Measurements from ENCODE around the gene ST3GAL5.

The ST3GAL5 gene

GRCh38 chr2:85807756-85808155 is 81.0 kb downstream of the ST3GAL5 start:
- DNase-seq (ENCODE audit: low spot score) (no peak), FAIRE-seq (no peak)

GRCh38 chr2:85806358-85807118 is 82.3 kb downstream of the ST3GAL5 start:
- FAIRE-seq (no peak), DNase-seq (ENCODE audit: low spot score) (no peak)

- FAIRE-seq (no peak), DNase-seq (ENCODE audit: low spot score) (peak; percentile 52)
Observed at GRCh38 chr2:85804583-85804982, 84.2 kb downstream of the ST3GAL5 start.

DNA sequence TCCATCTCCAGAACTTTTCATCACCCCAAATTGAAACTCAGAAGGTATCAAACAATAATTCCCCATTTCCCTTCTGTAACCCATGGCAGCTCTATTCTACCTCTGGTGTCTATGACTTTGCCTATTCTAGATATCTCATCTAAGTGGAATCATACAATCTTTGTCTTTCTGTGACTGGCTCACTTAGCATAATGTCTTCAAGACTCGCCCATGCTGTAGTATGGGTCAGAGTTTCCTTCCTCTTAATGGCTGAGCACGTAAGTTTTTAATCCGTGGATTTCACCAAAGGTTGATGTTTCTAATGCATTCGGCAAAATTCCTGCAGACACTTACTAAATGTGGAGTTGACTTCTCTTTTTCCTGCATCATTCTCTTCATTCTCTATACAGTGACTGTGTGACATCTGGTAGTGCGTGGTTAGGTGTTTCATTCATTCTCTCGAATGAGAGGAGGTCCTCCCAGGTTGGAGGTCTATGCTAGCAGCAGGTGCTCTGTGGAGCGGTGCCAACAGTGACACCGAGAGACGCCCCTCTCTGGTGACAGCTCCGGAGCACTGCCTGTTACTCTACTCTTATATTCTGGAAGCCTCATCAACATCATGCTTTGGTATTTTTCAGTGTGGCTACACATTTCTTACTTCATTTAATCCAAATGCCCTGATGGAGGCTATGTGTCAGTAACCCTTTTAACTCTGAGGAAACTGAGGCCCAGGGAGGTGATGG is 84.9 kb downstream of the ST3GAL5 start:
- no peak for DNase-seq (ENCODE audit: low spot score)

GRCh38 chr2:85802354-85803103 is 86.3 kb downstream of the ST3GAL5 start:
- no peak for DNase-seq (ENCODE audit: low spot score)
- FAIRE-seq = no peak

More for the DNA sequence above, 84.9 kb downstream of the ST3GAL5 start:
- FAIRE-seq = no peak

GRCh38 chr2:85801871-85802270 is 86.9 kb downstream of the ST3GAL5 start:
- FAIRE-seq = no peak
- DNase-seq (ENCODE audit: low spot score) = no peak

GRCh38 chr2:85800586-85800985 is 88.2 kb downstream of the ST3GAL5 start:
- FAIRE-seq (no peak), DNase-seq (ENCODE audit: low spot score) (no peak)

GRCh38 chr2:85799215-85799956 is 89.4 kb downstream of the ST3GAL5 start:
- peak; percentile 87 for DNase-seq (ENCODE audit: low spot score)
- no peak for FAIRE-seq

- no peak for FAIRE-seq
Observed at GRCh38 chr2:85797921-85798320, 90.9 kb downstream of the ST3GAL5 start.

DNA sequence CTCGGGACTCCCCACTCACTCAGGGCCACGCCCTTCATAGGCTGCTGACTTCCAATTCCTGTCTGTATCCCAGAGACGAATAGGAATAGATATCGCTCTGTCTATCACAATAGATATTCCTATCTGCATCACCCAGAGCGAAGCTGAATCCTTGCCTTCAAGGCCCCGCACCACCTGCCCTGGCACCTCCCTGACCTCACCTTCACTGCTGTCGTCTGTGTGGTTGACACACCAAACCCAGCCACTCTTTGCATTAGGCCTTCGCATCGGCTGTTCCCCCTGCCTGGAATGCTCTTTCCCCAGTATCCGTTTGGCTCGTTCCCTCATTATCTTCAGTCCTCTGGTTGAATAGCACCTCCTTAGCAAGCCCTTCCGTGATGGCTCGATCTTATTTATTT is 91.5 kb downstream of the ST3GAL5 start:
- FAIRE-seq (no peak), DNase-seq (ENCODE audit: low spot score) (no peak)

More at GRCh38 chr2:85797921-85798320, 90.9 kb downstream of the ST3GAL5 start:
- DNase-seq (ENCODE audit: low spot score) = no peak

GRCh38 chr2:85796341-85797262 is 92.2 kb downstream of the ST3GAL5 start:
- FAIRE-seq (no peak), DNase-seq (ENCODE audit: low spot score) (no peak)

- no peak for DNase-seq (ENCODE audit: low spot score)
- FAIRE-seq = no peak
Observed at GRCh38 chr2:85796046-85796340, 92.8 kb downstream of the ST3GAL5 start.

DNA sequence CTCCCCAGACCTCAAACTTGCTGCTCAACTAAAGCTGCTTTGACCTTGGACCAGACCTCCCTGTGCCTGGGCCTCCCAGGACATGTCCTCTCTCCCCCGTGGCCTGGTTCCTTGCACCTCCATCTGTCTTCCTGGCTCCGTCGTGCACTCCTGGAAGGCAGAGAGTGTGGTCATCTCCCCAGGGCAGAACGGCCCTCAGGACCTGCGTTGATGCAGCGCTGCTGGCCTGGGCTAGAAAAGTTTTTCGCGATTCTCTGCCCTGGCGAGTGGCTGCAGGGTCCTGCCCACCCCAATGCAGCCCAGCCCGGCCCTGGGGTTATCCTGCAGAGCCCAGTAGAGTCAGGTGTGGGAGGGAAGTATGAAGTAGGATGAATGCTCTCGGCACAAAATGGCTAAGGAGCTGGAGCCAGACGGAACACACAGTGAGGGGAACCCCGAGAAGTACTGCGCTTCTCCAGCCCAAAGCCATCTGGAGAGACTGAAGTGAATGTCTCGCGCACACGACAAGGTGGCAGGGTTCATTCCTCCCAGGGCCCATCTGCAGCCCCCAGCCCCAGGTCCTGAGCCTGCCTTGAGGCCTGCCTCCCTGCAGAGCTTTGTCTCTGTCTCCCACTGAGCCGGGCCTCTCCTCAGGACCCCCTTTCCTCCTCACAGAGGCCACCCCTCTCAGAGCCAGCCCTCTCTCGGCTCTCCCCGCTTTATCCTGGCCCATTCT is 93.3 kb downstream of the ST3GAL5 start:
- FAIRE-seq = no peak
- DNase-seq (ENCODE audit: low spot score) = no peak

DNA sequence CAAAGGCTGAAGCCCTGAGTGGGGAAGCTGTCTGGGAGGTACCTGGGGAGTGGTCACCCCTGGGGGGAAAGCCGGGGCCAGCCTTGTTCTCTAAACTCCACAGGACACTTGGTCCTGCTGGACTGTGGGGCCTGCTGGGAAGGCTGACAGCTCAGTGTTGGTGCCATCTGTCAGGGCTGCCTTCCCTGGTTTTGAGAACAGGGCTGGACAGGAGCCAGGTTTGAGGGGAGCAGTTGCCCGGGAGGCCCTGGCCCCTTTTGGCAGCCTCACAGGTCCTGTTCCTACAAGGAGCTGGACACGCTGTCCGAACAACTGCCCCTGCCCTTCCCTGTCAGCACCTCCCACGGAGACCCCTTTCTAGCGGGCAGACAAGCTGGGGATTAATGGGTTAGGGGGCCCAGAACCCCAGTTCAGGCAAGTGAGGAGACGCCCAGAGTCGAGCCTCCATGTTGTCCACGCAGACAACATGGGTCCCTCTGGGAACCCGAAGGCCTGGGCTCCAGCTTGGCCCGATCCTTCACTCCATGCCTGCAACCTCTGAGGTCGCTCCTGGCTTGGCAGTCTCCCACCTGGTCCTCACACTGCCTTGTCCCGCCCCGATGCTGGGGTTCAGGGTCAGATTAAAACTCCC is 94.2 kb downstream of the ST3GAL5 start:
- no peak for FAIRE-seq
- DNase-seq (ENCODE audit: low spot score) = no peak

DNA sequence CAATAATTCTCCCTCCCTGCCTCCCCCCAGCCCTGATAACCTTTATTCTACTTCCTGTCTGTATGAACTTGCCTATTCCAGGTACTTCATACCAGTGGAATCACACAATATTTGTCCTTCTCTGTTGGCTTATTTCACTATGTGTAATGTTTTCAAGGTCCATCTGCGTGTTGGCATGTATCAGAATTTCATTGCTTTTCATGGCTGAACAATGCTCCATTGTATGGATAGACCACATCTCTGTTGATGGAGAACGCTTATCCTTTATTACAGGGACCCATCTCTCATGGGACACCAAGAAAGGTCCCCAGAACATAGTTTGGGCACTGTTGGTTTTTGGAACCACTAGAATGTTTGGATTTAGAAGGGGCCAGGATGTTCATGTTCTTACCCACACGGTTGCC is 94.8 kb downstream of the ST3GAL5 start:
- DNase-seq (ENCODE audit: low spot score) (no peak), FAIRE-seq (no peak)

GRCh38 chr2:85793584-85793983 is 95.2 kb downstream of the ST3GAL5 start:
- no peak for FAIRE-seq
- DNase-seq (ENCODE audit: low spot score) = no peak

- peak; percentile 79 for DNase-seq (ENCODE audit: low spot score)
- FAIRE-seq = peak; percentile 40
Observed at GRCh38 chr2:85792783-85793441, 95.9 kb downstream of the ST3GAL5 start.

DNA sequence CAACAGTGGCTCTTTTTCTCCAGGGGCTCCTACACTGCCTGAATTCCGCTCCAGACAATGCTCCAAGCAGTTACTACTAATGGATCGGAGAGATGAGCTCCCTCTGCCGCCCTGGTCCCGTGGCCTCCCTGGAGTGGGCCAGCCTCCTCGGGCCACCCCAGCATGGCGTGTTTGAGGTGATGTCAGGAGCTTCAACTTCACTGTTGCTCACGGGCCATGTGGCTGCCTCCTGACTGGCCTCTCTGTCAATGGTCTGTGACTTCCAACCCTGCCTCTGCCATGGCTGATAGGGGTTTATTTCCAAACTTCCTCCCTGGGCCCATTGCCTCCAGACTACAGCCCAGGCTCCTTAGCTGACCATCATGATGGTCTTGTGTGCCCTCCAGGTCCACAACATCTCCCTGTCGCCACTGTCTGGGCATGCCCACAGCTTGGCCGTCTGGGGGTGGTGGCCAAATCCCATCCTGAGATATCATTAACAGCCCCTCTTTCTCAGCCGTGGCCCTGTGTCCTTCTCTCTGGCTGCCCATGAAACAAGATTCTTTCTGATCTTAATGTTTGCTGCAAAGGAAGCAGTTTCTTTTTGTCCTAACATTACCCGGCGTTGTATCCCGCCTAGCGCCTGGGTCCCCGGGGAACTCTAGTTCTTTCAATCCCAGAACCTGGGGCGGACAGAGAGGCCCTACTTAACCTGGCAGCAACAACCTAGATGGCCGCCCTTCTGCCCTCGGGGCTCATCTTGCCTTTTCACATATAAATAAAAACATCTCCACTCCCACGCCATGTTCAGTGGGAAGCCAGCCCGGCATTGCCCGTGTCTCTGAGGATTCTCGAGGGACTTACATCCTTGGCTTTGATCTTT is 96.9 kb downstream of the ST3GAL5 start:
- DNase-seq (ENCODE audit: low spot score) (no peak), FAIRE-seq (no peak)

Measured in urothelium cell line (cell line).